GM23338 (cell line): ENCODE measurements around the gene CCNY.

ENCODE experiments used
- CREB1 ChIP-seq: fragments of 250-450 bp; sonication (Bioruptor Pico); IDR thresholded peaks from 2 replicates; pipeline ENCODE4 v1.5.0; 2020; ENCODE audit warnings: low read depth, mild to moderate bottlenecking, moderate library complexity
- CTCF ChIP-seq, 2 experiments: fragments of 200-600 bp in 1 of 2; sonication (generic) in 1 of 2; conservative IDR thresholded peaks; 2 replicates each; pipeline versions ENCODE4 v1.5.1 to v1.6.1; 2016 to 2017; ENCODE audit warnings: antibody characterized with exemption in 2 of 2, low read depth in 2 of 2, mild to moderate bottlenecking in 2 of 2, moderate library complexity in 1 of 2
- POLR2AphosphoS5 ChIP-seq: IDR thresholded peaks from 2 replicates; pipeline ENCODE4 v1.6.1; 2016; ENCODE audit warnings: antibody characterized with exemption, low read depth

- TF ChIP-seq CREB1 (CRISPR knock-in tag) (no peak), POLR2AphosphoS5 (no peak), CTCF (conservative IDR thresholded peaks at IDR 0.05; ENCODE audit: low read depth in 2 of 2) (no peak)
These were observed 36.0 kb downstream of the CCNY start for GRCh38 chr10:35372329-35372728.
